SU-DHL-6 (cell line): Measurements from ENCODE around the gene BORA.

ENCODE experiments used
- H2AFZ ChIP-seq: fragments of 200-600 bp; sonication (generic); 2 replicates; pipeline ENCODE4 v1.6.1; 2014; ENCODE audit warnings: low read depth, mild to moderate bottlenecking, moderate library complexity, mixed read lengths, antibody characterized with exemption, low read length; ENCODE audit not compliant: severe bottlenecking
- H3F3A ChIP-seq: fragments of 200-600 bp; shearing (Covaris generic); 2 replicates; pipeline ENCODE4 v1.6.0; 2016; ENCODE audit warnings: antibody characterized with exemption, mild to moderate bottlenecking; ENCODE audit not compliant: insufficient read depth
- H3K27ac ChIP-seq: fragments of 200-600 bp; sonication (generic); 2 replicates; pipeline ENCODE4 v1.5.1; 2016; ENCODE audit warnings: low read depth, mild to moderate bottlenecking, low read length, moderate library complexity, mixed read lengths
- H3K27me3 ChIP-seq: fragments of 200-600 bp; sonication (generic), shearing (Covaris generic); 2 replicates; pipeline ENCODE4 v1.6.0; 2014; ENCODE audit warnings: mild to moderate bottlenecking, low read length
- H3K36me3 ChIP-seq: fragments of 200-600 bp; sonication (generic); 2 replicates; pipeline ENCODE4 v1.6.1; 2014; ENCODE audit warnings: mild to moderate bottlenecking, low read length, mixed read lengths
- H3K4me2 ChIP-seq: fragments of 300-600, 200-600 bp; shearing (Covaris generic), sonication (generic); 2 replicates; pipeline ENCODE4 v1.6.0; 2014; ENCODE audit warnings: low read length, low read depth, mild to moderate bottlenecking; ENCODE audit not compliant: poor library complexity, severe bottlenecking
- H3K4me3 ChIP-seq: fragments of 200-600 bp; sonication (generic); 2 replicates; pipeline ENCODE4 v1.5.1; 2014; ENCODE audit warnings: antibody characterized with exemption, low read length, mild to moderate bottlenecking, mixed read lengths; ENCODE audit not compliant: insufficient read depth, poor library complexity, severe bottlenecking
- H3K79me2 ChIP-seq: fragments of 200-600 bp; sonication (generic); 2 replicates; pipeline ENCODE4 v1.6.1; 2014; ENCODE audit warnings: mild to moderate bottlenecking, low read length, moderate library complexity; ENCODE audit not compliant: insufficient read depth
- H3K9ac ChIP-seq: fragments of 200-600 bp; sonication (generic); 2 replicates; pipeline ENCODE4 v1.7.0; 2014; ENCODE audit warnings: mild to moderate bottlenecking, low read length
- H3K9me2 ChIP-seq: fragments of 200-600 bp; sonication (generic); replicated peaks from 2 replicates; pipeline ENCODE4 v1.6.1; 2014; ENCODE audit warnings: low read length; ENCODE audit not compliant: insufficient read depth
- H3K9me3 ChIP-seq: fragments of 200-600 bp; sonication (generic); 2 replicates; pipeline ENCODE4 v1.6.1; 2014; ENCODE audit warnings: low read length, mixed read lengths; ENCODE audit not compliant: insufficient read depth
- H4K20me1 ChIP-seq: fragments of 200-600 bp; sonication (generic); 2 replicates; pipeline ENCODE4 v1.6.1; 2014; ENCODE audit warnings: low read depth, mild to moderate bottlenecking, antibody characterized with exemption, low read length, moderate library complexity, mixed read lengths
- CTCF ChIP-seq: fragments of 200-600 bp; sonication (generic); IDR thresholded peaks from one replicate; pipeline ENCODE4 v1.5.1; 2017; ENCODE audit warnings: antibody characterized with exemption, mild to moderate bottlenecking, low read length, moderate library complexity; ENCODE audit not compliant: insufficient read depth, poor library complexity, severe bottlenecking
- EZH2phosphoT487 ChIP-seq: fragments of 200-600 bp; sonication (generic), shearing (Covaris generic); conservative IDR thresholded peaks from 2 replicates; pipeline ENCODE4 v1.6.1; 2018; ENCODE audit warnings: mild to moderate bottlenecking, antibody characterized with exemption, low read length, moderate library complexity, mixed read lengths

BORA gene

GRCh38 chr13:72745260-72745659 lies 17.5 kb downstream of the BORA start:
- Histone ChIP-seq H3K4me3 (no peak overlapping the region), H3K36me3 (peaks cover 69% of the 10 kb centered on the region), H2AFZ (no peak overlapping the region)

DNA sequence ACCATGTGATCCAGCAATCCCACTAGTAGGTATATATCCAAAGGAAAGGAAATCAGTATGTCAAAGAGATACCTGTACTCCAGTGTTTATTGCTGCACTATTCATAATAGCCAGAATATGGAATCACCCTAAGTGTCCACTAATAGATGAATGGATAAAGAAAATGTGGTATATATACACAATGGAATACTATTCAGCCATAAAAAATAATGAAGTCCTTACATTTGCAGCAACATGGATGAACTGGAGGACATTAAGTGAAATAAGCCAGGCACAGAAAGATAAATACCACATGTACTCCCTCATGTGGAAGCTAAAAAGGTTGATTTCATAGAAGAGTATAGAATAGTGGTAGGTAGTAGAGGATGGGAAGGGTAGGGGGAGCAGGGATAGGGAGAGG lies 23.5 kb downstream of the BORA start:
- Histone ChIP-seq H3K9ac (no peak overlapping the region), H3K9me3 (no peaks in the 10 kb centered on the region), H3K9me2 (no peaks in the 10 kb centered on the region), H3K4me3 (no peak overlapping the region), H3K36me3 (peaks cover 72% of the 10 kb centered on the region), H3F3A (peaks cover 30% of the 10 kb centered on the region), H3K79me2 (peaks cover 25% of the 10 kb centered on the region), H4K20me1 (peaks cover 10% of the 10 kb centered on the region), H2AFZ (no peak overlapping the region), H3K27me3 (no peaks in the 10 kb centered on the region), H3K4me2 (no peak overlapping the region), H3K27ac (no peak overlapping the region)
- TF ChIP-seq CTCF (no peak), EZH2phosphoT487 (no peak)

More at GRCh38 chr13:72745260-72745659, 17.5 kb downstream of the BORA start:
- no peak for TF ChIP-seq CTCF
- TF ChIP-seq EZH2phosphoT487: no peak
- Histone ChIP-seq H3K9me3 (no peaks in the 10 kb centered on the region), H3K9ac (no peak overlapping the region), H3F3A (peaks cover 17% of the 10 kb centered on the region; the same call in 1 of the 2 replicates), H3K27me3 (no peaks in the 10 kb centered on the region), H3K4me2 (no peak overlapping the region), H3K27ac (no peak overlapping the region), H3K79me2 (peaks cover 31% of the 10 kb centered on the region), H4K20me1 (peaks cover 4% of the 10 kb centered on the region; the same call in 1 of the 2 replicates), H3K9me2 (no peaks in the 10 kb centered on the region)

- H4K20me1 ChIP-seq: peaks cover 10% of the 10 kb centered on the region
- no peak overlapping the region for H3K4me2 ChIP-seq
- no peak overlapping the region for H3K27ac ChIP-seq
- H3K9me3 ChIP-seq: no peaks in the 10 kb centered on the region
- H3K27me3 ChIP-seq: no peaks in the 10 kb centered on the region
- H3K9me2 ChIP-seq: no peaks in the 10 kb centered on the region
- peaks cover 18% of the 10 kb centered on the region for H3K79me2 ChIP-seq
- peaks cover 62% of the 10 kb centered on the region for H3K36me3 ChIP-seq
- H3F3A ChIP-seq: peaks cover 24% of the 10 kb centered on the region
- no peak overlapping the region for H3K9ac ChIP-seq
- no peak overlapping the region for H3K4me3 ChIP-seq
- no peak overlapping the region for H2AFZ ChIP-seq
- TF ChIP-seq CTCF (no peak), EZH2phosphoT487 (no peak)
Observed at GRCh38 chr13:72754111-72754510, 26.4 kb downstream of the BORA start.
